CD4-positive, alpha-beta T cell treated with Interleukin-15 for 4 hours (primary cell): ENCODE data around the gene CCDC185.
A peak's percentile ranks its signal among the peaks of the same experiment; 100 is the strongest.
"Not testable (repeated sequence)": the region's sequence is repeated elsewhere in the genome, so short reads cannot be mapped to it uniquely, and the experiment has no call there.

Experiments
- DNase-seq: peaks from one replicate; pipeline ENCODE4 v3.0.0-alpha.2; 2020; ENCODE audit warnings: low spot score

CCDC185 gene

GRCh38 chr1:223394706-223395105, 1.5 kb downstream of the CCDC185 start:
- no peak for DNase-seq

- not testable (repeated sequence) for DNase-seq
Observed at GRCh38 chr1:223399393-223399792, 6.2 kb downstream of the CCDC185 start.

GRCh38 chr1:223401873-223402789, 8.9 kb downstream of the CCDC185 start:
- no peak for DNase-seq

GRCh38 chr1:223402790-223403142, 9.6 kb downstream of the CCDC185 start:
- DNase-seq, result no peak

- no peak for DNase-seq
Observed at GRCh38 chr1:223403184-223403815, 10.1 kb downstream of the CCDC185 start.

GRCh38 chr1:223405507-223405906, 12.3 kb downstream of the CCDC185 start:
- DNase-seq, result peak; percentile 4

- no peak for DNase-seq
Observed at GRCh38 chr1:223410036-223410435, 16.8 kb downstream of the CCDC185 start.

GRCh38 chr1:223411309-223411708, 18.1 kb downstream of the CCDC185 start:
- no peak for DNase-seq

- no peak for DNase-seq
Observed at GRCh38 chr1:223411710-223412109, 18.5 kb downstream of the CCDC185 start.

GRCh38 chr1:223413216-223413615, 20.0 kb downstream of the CCDC185 start:
- DNase-seq, result no peak

- DNase-seq, result no peak
Observed at GRCh38 chr1:223417444-223417843, 24.2 kb downstream of the CCDC185 start.

- no peak for DNase-seq
Observed at GRCh38 chr1:223417903-223418663, 24.9 kb downstream of the CCDC185 start.

- DNase-seq, result no peak
Observed at GRCh38 chr1:223419115-223419514, 25.9 kb downstream of the CCDC185 start.

GRCh38 chr1:223419561-223419960, 26.3 kb downstream of the CCDC185 start:
- no peak for DNase-seq

- DNase-seq, result no peak
Observed at GRCh38 chr1:223421025-223421424, 27.8 kb downstream of the CCDC185 start.

GRCh38 chr1:223421676-223422075, 28.5 kb downstream of the CCDC185 start:
- no peak for DNase-seq

GRCh38 chr1:223422911-223423310, 29.7 kb downstream of the CCDC185 start:
- no peak for DNase-seq

GRCh38 chr1:223423641-223424233, 30.5 kb downstream of the CCDC185 start:
- DNase-seq, result no peak

GRCh38 chr1:223425550-223425949, 32.3 kb downstream of the CCDC185 start:
- no peak for DNase-seq

GRCh38 chr1:223426936-223427335, 33.7 kb downstream of the CCDC185 start:
- no peak for DNase-seq

- DNase-seq, result no peak
Observed at GRCh38 chr1:223429313-223429731, 36.1 kb downstream of the CCDC185 start.

GRCh38 chr1:223429821-223430220, 36.6 kb downstream of the CCDC185 start:
- DNase-seq, result no peak
